Raji (cell line): ENCODE data around the gene ELP4.

Experiments used
- POLR2A ChIP-seq: IDR thresholded peaks from 2 replicates; pipeline ENCODE4 v1.6.1; 2011; ENCODE audit warnings: low read depth, low read length, control low read depth; ENCODE audit not compliant: insufficient read depth

Gene ELP4

DNA sequence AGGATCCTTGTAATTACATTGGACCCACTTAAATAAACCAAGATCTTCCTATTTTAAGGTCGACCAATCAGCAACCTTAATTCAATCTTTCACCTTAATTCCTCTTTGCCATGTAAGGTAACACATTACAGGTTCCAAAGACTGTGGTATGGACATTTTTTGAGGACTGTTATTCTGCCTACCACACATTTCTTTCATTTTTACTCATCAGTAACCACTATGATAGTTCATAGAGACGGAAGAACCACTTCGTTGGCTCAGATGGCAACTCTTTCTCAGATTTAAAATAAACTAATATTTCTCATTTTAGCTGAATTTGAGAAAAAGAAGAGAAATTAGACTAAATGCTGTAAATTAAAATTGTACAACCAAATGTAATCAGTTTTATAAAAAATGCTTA is 205.3 kb downstream of the ELP4 start:
- TF ChIP-seq POLR2A: no peak

DNA sequence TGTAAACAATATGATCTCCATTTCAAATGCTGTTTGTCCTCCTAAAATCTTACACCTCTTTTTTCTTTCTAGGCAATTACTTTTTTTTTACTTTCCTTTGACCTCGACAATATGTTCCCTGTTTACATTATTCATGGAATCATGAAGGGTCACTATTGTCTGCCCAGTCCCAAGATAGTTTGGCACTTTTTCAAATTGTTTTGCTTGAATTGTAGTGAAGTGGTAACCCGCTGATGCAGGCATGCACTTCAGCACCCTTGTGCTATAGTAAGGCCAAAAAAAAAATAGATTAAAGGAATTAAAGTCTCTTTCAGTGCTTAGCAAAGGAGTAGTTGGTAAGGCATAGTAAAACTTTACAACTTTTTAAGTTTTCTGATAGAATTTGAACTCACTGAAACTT is 210.7 kb downstream of the ELP4 start:
- TF ChIP-seq POLR2A: no peak

DNA sequence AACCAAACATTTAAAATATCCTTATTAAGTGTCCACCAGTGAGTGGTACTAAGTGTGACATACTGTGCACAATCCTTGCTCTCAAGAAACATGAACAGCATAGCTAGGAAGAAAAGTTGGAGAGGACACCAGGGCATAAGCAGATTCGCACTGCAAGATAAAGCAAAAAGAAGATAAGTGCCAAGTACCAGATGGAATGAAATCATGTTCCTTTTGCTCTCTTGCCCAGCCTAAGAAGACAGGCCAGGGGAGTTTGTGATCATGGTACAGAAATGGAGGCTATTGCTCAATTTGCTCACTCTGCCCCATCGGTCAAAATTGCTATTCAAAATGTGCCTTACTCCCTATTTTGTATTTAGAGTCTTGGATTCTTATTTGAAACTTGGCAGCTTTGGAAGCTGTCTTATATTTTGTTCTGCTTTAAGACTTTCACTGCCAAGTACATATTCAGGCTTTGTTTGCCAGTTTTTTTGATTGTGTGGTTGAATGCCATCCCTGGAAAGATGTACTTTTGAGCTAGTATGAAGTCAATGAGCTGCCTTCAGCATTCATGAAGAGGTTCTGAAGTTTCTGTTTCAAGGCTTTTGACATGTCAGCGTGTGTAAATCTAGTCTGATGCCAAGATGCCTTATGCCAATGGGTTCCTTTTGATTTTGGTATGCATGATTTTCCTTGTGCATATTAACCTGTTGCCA is 211.3 kb downstream of the ELP4 start:
- no peak for TF ChIP-seq POLR2A

DNA sequence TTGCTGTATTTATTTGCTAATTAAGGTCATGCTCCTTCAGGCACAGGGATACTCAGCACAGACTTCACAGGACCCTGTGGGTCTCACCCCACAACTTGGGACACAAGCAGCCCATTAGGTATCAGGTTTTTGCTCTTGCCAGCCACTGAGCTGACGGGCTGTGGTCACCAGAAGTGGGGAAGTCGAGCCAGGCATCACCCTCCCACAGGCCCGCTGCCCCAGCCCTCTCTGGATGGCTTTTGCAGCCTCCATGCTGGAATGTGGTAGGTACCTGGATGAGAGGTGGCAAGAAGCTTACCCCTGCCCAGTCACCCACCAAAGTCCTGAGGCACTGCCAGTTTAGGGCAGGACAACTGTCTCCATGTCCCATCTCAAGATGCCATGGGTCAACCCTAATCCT is 213.2 kb downstream of the ELP4 start:
- TF ChIP-seq POLR2A: no peak

DNA sequence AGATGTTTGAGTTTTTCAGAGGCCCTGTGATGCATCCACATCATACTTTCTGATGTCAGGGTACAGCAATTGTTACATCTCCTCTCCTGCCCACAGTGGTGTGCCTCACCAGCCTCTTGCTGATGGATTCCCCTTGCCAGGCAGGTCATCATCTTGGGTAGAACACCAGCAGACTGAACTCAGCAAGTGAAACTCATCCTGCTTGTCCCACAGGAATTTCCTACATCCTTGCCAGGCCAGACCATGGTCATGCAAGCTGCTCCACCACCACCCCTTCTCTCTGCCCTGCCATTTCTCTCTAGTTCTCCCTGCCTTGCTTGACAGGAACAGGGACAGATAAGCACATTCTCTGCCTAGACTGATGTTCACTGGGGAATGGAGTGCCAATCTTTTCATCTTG is 215.6 kb downstream of the ELP4 start:
- no peak for TF ChIP-seq POLR2A

DNA sequence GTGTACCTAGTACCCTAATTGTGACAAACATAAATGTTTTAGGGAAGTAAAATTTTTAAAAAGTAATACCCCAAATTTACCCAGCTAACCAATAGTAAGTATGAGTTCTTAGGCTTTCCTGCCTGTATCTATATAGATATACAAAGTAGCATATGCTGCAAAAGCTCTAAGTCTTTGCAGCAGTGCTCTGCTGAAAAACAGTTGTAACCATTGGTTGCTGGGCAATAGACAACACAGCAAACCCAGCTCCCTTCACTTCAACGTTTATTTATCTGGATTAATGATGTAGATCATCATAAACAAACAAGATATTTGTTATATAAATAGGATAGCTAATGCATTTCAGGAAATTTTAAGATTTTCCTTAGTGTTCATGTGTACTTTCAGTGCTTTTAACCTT is 218.9 kb downstream of the ELP4 start:
- TF ChIP-seq POLR2A: no peak

DNA sequence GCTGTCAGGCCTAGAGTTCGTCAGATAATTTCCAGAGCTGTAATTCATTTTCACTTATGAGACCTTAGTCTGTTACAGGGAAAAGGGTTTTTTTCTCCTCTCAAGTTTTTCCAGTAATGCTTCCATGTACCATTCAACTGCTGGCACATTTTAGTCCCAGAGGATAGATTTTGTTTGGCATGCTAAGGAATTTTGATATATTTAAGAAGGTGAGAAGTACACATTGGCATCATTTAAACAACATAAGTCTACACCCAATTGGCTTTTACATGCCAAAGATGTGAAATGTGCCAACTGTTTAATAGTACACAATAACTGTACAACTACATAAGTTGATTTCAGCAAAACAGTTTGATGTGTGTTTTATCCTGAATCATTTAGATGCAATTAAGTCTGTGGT is 230.6 kb downstream of the ELP4 start:
- TF ChIP-seq POLR2A: no peak

DNA sequence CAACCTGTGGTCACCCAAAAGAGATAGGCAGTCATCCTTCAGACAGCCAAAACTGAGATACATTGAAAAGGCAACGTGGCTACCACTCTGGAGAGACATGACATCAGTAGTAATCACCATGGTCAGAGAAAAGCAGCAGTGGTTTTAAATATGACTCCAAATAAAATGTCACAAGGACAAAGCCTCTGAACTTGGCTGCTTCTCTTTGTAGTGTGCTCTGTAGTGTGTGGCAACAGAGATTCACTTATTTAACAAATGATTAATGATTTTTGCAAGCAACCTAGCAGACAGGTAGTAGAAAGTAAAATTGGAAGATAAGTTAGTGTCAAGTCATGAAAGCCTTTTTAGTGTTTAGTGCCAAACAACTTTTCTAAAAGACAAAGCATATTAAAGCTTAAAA is 238.0 kb downstream of the ELP4 start:
- TF ChIP-seq POLR2A: no peak

DNA sequence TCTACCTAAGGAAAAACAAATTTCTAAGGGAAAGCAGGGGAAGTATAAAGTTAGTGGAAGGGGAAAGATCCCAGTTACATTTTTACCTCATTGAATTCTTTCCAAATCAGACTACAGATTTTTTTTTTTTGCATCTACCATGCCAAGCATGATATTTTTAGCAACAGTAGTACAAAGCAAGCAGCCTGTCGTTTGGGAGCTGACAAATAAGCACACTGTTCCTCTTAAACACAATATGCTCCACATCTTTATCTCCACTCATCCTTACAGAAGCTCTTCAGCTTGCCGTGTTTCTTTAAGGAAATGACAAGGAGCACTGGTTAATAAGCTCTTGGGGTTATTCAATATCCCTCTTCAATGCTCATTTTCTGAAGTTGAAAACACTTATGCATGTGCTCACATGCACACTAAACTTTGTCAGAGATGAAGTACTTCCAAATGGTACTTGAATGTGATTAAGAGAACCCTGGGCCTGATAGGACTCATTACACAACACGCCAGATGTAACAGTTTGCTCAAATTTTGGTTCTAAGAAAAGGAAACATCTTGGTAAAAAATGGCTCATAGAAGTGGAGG is 247.8 kb downstream of the ELP4 start:
- no peak for TF ChIP-seq POLR2A

DNA sequence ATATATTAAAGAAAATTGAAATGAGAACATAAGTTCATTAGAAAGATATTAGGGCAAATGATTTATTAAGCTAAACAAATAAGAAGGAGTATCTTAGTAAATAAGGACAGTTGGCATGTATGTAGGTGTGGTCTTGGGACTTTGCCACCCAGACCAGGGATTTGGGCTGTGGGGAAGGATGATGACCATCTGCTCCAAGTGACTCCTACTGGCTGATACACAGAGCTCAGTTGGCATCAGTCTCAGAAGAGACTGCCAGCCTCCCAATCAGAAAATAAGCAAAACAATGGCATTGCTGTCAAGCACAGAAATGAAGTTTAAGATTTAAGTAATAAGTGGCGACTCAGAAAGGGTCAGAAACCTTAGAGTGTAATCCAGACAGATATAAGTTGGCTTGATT is 252.1 kb downstream of the ELP4 start:
- no peak for TF ChIP-seq POLR2A

DNA sequence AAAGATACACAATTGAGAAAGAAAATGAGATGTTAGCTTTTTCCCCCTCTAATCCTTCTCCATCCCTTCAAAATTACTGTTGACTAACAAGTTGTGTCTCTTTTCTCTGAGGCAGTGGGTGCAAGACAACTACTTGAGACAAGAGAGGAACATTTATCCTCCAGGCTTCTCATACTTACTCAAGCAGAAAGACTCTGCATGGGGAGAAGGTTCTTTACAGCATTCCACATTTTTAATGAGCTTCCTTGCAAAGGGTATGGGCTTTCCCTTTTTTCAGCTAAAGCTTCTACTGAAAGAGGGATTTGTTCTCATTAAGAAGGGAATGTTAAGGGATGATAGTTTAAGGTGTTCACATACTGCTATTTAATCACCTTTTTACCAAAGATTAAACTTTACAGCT is 253.7 kb downstream of the ELP4 start:
- no peak for TF ChIP-seq POLR2A

DNA sequence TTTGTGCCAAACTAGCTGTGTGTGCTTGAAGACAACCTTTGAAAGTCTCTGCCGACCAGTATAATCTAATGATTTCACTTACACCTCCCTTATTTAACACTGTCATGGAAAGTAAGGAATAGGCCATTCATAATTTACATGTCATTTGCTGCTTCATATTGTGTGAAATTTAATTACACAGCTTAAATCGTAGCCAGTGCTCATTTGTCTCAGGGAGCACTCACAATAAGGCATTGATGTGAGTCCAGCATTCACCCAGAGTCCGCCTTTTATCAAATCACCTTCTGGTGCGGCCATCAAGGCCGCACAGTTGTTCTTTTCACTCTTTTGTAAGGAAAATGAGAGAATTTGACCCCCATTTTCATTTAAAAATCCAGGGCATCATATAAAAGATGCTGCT is 254.7 kb downstream of the ELP4 start:
- TF ChIP-seq POLR2A: no peak

DNA sequence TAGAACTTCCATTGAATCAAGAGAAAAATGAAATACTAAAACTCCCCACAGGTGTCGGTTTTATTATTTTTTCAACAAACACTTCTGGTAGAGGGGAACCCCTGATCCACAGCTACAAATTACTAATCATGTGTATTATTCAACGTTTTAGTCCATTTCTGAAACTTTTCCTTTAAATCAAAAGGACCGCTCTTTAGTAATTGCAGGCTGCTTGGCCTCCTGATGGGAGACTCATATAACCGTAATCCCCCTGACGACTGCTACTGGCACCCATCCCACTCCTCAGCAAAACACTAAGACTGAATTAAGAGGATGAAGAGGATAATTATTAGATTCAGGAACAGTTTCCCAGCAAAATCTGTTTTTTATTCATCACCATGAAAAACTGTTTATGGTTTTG is 255.2 kb downstream of the ELP4 start:
- no peak for TF ChIP-seq POLR2A

DNA sequence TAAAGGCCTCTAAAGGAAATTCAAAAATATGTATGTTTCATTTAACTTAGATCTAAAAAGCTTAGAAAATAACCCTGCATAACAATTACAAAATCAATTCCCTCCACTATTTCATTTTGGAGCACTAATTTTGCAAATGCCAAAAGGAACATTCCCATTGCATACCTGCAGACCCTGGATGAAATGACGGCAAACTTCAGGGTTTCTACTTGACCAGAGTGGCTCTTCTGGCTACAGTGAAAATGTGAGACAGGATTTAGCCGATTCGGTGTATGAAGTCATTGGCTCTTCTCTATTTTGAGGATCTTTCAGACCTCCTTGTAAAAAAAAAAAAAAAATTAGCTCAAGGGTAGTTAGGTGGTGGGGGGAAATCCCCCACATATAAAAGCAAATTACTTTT is 257.5 kb downstream of the ELP4 start:
- TF ChIP-seq POLR2A: no peak

DNA sequence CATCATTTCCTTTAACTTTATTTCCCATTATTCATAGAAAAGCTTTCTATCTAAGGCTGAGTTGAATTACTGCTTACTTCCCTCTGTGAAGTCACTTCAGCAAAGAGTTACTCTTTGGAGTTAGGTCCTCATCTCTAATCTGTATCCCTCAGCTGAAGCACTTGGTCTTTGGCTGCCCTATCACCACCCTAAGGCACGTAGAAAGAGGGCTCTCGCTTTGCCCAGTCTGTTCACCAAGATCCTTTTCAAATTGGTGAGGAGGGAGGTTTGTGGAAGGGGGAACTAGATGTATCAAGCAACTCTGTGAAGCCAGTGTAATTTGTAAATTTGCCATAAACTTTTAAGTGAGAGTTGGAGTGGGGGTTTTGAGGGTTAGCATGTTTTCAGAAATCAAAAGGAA is 258.1 kb downstream of the ELP4 start:
- TF ChIP-seq POLR2A: no peak

DNA sequence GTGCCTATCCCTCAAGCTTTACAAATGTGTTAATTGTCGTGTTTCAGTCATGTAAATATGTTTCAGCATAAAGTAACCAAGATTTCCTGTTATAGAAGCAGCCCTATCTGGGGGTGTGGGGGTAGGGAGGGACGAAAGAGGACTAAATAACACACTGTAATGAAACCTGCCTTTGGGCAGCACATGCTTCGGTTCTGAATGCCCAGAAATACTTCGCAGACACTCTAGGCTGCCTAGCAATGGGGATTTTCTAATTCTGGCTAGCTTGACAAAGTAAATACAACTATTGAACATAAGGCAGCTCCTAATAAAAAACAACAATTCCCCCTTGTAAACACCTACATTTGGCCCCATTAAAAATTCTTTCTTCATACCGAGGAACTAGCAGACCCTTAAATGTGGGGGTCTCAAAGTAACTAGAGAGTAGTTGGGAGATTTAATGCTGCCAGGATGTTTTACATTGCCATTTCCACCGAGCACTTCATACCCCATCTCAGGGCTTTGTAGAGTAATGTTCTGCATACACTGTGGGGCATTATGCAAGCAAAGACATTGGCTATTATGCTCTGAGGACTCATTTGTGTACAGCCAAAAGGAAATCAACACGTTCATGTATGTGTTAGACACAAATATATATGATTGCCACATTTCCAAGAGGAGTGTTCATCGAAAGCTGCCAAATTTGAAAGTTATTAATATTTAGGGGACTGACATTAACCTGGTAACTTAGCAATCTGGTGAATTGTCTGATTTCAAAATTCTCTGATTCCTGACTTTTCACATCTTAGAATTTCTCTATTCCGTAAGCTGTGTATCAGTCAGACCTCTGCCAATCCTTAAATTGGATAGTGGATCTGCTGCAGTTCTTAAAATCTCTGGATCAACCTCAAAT is 259.4 kb downstream of the ELP4 start:
- TF ChIP-seq POLR2A: no peak
